Suprapubic skin (tissue), 3 donors: ENCODE measurements around the gene CERS3.

Experiments
- POLR2AphosphoS5 ChIP-seq, 3 donors: sonication (generic); formaldehyde crosslinking; IDR thresholded peaks; one replicate each; pipeline ENCODE4 v1.6.1; 2017; ENCODE audit warnings: antibody characterized with exemption in 3 of 3
- TF ChIP-seq, protein P1 (sequence below), 2 donors: fragments of 200-600 bp in 1 of 2; fragments of 450-650 bp in 1 of 2; sonication (generic) in 1 of 2; IDR thresholded peaks; one replicate each; pipeline ENCODE4 v1.5.1; 2016 to 2019; ENCODE audit warnings: antibody characterized with exemption in 2 of 2, mild to moderate bottlenecking in 1 of 2, moderate library complexity in 1 of 2

DNA sequence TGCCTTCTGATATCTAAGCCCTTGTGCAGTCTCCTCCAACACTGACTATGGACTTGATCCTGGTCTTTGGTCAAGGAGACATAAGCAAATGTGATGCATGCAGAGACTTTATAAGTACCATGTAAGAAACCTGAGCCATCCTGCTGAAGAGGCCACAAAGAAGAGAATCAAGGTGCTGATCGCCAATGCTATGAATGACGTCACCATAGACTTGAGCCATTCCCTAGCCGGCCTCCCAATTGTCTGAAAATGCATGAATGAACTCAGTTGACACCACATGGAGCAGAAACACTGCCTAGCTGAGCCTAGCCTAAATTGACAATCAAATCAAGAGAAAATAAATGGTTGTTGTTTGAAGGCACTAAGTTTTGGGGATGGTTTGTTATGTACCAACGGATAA lies 51.9 kb downstream of the CERS3 start:
- TF ChIP-seq POLR2AphosphoS5 (IDR thresholded peaks at IDR 0.05) = no peak
- TF ChIP-seq, protein P1, sequence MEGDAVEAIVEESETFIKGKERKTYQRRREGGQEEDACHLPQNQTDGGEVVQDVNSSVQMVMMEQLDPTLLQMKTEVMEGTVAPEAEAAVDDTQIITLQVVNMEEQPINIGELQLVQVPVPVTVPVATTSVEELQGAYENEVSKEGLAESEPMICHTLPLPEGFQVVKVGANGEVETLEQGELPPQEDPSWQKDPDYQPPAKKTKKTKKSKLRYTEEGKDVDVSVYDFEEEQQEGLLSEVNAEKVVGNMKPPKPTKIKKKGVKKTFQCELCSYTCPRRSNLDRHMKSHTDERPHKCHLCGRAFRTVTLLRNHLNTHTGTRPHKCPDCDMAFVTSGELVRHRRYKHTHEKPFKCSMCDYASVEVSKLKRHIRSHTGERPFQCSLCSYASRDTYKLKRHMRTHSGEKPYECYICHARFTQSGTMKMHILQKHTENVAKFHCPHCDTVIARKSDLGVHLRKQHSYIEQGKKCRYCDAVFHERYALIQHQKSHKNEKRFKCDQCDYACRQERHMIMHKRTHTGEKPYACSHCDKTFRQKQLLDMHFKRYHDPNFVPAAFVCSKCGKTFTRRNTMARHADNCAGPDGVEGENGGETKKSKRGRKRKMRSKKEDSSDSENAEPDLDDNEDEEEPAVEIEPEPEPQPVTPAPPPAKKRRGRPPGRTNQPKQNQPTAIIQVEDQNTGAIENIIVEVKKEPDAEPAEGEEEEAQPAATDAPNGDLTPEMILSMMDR (IDR thresholded peaks at IDR 0.05) = no peak
